HG03025 (cell line): Measurements from ENCODE around the gene RFX7.
"Not testable (repeated sequence)": the region's sequence is repeated elsewhere in the genome, so short reads cannot be mapped to it uniquely, and the experiment has no call there.

ENCODE experiments used
- ATAC-seq: cut with Tn5 transposase; IDR thresholded peaks from one replicate; pipeline ENCODE4 v1.9.1; 2021; ENCODE audit warnings: mild to moderate bottlenecking, moderate library complexity; ENCODE audit not compliant: unreplicated experiment, low FRiP score

RFX7 gene

DNA sequence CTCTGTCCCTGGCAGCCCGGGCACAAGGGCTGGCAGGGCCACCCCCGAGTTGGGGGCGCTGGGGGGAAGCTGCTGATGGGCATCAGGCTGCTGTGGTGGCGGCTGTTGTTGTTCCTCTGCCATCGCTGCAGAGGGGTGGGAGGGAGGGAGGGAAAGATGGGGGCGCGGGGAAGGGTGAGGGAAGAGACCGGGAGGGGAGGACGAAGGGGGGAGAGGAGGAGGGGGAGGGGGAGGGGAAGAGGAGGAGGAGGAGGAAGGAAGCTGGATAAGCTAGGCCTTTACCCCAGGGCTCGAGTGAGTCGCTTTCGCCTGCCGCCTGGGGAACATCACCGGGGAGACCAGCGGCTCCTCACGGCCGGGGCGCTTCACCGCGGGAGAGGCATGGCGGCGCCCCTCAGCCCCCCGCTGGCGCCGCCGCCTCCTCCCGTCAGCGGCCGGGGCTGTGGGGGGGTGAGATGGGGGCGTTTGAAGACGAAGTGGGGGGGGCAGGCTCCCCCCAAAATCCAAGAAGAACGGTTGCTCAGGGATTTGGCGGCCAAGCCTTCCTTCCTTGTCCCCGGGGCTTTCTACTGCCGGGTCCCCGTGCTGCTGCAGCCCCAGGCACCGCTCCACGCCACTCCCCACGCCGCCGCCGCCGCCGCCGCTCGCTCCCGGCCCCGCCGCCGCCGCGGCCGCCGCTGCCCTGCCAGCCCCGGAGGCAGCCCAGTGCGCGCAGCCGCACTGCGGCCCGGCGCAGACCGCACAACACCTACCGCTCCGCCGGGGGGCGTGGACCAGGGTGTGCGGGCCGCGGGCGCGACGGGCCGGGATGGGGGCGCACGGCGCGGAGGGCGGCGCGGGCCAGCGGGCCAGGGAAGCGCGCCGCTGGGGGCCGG is at the start of gene RFX7:
Gene RFX7, minus strand, starts transcription at position 717 of the 875 bp plus-strand sequence. Its CDS starts 594 bp downstream, at position 123.
- no peak for ATAC-seq

DNA sequence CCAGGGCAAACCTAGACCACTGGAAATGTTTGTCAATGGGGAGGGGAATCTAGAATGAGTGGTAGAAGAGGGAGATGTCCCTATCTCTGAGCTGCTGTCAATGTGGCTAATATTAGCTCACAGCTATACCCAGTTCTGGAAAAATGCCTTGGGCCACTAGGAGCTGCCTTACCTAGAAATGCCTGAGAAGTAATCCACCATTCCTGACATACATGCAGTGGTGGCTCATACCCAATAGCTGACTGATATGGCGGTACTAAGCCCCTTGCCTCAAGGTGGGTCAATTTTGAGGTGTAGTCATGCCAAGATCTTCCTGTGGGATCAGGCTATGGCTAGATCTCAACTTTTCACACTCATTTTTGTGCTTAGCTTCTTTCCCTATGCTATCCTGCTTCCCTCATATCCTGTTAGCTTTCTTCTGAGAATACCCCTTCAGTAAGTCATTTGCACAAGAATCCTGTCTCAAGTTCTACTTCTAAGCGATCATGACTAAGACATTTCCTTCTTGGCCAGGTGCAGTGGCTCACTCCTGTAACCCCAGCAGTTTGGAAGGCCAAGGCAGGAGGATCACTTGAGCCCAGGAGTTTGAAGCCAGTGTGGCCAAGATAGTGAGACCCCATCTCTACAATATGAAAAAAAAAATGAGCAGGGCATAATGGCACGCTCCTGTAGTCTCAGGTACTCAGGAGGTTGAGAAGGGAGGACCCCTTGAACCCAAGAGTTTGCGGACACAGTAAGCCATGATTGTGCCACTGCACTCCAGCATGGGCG is 49.1 kb upstream of the RFX7 start:
- ATAC-seq: no peak

DNA sequence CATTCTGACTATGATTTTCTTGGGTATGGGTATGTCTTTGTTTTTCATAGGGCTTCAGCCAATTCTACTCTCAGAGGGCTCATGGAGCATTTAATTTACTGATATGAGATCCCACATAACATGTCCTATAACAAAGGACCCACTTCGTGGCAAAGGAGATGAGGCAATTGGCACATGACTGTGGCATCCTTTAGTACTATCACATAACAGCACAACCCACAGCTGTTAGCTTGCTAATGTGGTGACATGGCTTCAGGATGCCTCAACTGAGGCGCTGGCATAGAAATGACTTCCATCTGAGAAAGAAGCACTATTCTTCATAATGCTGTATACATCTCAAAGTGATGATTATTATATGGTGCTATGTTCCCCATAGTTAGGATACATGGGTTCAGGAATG is 48.1 kb upstream of the RFX7 start:
- no peak for ATAC-seq

DNA sequence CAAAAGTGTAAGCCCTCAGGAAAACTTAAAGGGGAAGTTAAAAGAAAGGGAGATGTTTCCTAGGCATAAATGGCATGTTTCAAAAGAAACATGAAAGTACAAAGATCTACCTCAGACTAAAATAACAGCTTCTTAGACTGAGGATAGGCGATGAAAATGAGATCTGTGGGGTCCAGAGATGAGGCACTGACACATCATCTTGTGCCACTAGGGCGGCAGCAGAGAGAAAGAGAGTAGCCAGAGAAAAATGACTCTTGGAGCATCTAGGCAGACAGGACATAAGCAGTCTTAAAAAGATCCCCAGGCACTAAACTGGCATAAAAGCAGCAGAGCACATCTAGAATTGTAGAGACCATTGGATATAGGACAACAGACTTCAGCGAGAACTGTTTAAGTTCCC is 42.5 kb upstream of the RFX7 start:
- ATAC-seq: no peak

DNA sequence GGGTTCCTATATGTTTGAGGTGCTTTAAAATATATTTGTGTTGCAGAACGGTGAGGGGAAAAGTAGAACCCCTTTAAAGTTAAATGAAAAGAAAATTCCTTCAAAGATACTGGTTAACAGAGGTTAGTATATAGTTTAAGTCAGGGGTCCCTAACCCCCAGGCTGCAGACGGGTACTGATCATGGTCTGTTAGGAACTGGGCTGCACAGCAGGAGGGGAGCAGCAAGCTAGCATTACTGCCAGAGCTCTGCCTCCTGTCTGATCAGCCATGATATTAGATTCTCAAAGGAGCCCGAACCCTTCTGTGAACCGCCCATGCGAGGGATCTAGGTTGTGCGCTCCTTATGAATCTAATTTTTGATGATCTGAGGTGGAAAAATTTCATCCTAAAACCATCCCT is 37.5 kb upstream of the RFX7 start:
- ATAC-seq: no peak

DNA sequence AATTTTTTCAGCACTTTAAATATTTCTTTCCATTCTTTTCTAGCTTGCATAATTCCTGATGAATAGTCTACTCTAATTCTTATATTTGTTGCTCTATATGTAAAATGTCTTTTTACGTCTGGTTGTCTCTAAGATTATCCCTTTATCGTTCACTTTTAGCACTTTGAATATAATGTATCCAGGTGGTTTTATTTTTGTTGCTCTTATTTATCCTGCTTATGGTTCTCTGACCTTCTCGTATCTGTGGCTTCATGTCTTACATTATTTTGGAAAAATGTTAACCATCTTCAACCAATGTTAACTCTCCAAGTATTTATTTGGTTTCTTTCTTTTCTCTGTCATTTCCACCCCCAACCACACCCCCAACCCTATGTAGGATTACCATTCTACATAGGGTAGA is 30.0 kb upstream of the RFX7 start:
- ATAC-seq: no peak

DNA sequence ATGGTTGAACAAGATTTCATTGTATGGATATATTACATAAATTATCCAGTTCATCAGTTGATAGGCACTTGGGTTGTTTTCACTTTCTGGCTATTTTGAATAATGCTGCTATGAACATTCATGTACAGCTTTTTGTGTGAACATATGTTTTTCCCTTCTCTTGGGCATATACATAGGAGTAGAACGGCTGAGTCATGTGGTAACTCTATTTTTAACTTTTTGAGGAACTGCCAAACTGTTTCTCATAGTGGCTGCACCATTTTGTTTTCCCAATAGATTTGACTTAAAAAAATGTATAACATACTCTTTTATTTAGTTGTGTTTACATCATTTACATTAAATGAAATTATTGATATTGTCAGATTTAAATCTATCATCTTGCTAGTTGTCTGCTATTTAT is 28.8 kb upstream of the RFX7 start:
- no peak for ATAC-seq

DNA sequence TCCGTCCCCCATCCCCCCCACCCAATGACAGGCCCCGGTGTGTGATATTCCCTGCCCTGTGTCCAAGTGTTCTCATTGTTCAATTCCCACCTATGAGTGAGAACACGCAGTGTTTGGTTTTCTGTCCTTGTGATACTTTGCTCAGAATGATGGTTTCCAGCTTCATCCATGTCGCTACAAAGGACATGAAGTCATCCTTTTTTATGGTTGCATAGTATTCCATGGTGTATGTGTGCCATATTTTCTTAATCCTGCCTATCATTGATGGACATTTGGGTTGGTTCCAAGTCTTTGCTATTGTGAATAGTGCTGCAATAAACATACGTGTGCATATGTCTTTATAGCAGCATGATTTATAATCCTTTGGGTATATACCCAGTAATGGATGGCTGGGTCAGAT is 22.8 kb upstream of the RFX7 start:
- ATAC-seq: not testable (repeated sequence)

DNA sequence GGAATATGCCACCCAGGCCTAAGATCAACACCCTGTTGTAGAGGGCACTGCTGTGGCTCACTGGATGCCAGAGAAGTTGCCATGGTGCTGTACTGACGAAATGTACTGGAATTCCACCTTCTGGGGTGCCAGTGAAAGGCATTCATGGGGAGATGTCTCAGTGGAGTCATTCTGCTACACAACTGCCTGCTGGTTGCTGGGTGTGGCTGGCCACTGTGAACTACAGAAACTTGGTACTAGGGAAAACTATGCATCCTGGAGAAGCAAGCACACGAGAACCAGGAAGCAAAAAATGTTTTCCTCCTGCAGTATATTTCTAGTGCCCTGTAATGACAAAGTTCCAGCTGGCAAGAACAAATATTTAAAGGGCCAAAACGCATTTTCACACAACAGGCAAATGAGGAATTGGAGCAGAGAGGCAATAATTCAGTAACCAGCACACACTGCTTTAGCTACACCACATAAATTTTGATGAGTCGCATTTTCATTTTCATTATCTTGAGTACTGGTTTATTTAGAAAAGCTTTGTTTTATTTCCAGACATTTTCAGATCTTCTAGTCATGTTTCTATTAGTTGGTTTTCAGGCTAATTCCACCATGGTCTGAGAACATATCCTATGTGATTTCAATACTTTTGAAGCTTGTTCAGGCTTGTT is 18.3 kb upstream of the RFX7 start:
- no peak for ATAC-seq

DNA sequence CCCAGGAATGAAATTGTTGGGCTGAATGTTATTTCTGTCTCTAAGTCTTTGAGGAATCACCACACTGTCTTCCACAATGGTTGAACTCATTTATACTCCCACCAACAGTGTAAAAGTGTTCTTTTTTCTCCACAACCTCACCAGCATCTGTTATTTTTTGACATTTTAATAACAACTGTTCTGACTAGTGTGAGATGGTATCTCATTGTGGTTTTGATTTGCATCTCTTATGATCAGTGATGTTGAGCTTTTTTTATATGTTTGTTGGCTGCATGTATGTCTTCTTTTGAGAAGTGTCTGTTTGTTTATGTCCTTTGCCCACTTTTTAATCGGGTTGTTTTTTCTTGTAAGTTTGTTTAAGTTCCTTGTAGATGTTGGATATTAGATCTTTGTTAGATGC is 13.6 kb upstream of the RFX7 start:
- ATAC-seq: not testable (repeated sequence)

DNA sequence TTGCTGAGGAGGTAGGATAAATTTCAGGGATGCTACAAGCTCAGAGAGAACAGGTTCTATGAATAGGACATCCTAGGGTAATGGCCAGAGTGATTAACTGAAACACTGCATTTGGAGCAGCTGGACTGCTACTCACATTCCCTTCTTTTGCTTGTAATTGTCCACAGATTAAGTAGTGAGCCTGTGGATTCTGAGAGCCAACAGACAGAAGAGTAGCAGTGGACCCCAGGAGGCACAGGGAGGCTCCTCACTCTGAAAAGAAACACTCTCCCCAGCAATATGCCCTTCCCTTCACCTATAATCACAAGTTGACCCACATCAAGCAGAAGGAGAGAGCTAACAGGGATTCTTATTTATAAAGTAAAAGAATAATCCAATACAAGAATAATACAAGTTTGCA is 10.6 kb upstream of the RFX7 start:
- ATAC-seq: no peak

DNA sequence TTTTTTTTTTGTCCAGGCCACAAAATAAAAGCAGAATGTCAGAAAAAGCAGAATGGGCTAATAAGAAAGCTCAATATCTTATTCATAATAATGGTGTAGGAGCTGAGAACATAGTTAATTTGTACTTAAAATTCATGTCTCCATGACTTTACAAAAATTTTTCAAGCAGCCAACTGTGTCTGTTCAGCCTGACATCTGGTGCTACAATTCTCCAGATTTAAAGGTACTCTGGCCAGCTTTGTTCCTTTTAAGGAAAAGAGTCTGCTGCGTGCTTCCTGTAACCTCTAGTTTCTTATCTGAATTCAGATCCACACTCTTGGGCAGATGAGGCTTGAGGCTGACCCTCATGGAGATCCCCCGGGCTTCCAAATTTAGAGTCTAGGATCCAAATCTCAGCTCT is 8.7 kb upstream of the RFX7 start:
- ATAC-seq: no peak

DNA sequence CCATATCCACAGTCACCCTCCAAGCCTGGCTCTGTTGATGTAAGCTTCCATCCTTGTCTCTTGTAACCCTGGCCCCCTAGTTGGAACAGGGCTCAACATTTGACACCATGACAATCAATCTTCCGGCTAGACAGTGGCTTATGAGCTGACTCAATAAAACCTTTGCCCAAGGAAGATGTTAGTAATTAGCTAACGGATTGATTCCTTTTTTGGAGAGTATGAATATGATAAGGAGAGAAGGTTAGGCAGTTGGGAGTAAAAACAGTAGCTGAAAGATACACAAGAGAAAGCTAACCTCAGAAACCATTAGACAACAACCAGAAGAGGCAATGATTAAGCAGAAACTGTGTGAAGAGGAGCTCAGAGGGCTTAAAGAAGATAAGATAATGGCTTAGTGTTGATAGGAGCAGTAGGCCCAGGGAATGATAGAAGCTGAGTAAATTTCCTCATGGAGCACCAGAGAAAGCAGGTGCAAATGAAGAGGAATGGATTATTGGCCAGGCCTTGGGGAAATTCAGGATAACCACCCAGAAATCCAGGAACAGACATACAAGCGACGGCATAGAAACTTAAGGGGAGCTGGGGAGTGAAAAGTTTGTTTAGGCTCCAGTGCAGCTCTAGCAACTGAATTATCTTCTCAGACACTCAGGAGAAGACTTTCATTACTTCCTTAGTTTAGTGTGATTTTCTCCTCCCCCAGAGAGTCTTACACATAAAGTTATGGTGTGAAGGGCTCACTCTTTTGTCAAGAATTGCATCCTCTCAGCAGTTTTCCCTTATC is 7.8 kb upstream of the RFX7 start:
- ATAC-seq: no peak

DNA sequence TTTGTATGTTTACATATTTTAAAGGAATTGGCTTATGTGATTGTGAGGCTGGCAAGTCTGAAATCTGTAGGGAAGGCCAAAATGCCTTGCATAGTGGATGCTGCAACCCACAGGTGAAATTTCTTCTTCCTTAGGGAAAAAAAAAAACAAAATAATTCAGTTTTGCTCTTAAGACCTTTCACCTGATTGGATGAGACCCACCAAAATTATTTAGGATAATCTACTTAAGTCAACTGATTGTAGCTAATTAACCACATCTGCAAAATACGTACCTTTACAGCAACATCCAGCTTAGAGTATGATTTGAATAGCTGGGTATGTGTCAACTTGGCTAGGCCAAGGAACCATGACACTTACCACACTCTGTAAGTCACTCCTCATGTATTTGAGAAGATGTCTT is 6.9 kb upstream of the RFX7 start:
- ATAC-seq: no peak

DNA sequence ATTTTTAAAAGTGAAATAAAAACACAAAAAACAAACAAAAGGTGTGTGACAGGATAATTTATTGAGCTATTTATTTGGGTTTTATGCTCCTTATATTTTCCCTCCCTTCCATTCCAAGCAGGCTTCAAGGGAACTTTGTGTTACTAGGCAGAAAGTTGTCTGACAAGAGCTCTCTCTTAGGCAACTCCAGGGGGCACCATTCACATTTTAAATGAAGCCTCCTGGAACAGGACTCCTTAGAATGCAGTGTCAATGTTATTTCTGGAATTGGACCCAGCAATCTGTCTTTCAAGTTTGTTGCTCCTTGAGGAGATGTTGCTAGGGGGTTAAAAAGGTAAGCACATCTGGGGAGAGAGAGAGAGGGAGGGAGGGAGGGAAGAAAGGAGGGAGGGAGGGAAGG is 5.4 kb upstream of the RFX7 start:
- no peak for ATAC-seq

DNA sequence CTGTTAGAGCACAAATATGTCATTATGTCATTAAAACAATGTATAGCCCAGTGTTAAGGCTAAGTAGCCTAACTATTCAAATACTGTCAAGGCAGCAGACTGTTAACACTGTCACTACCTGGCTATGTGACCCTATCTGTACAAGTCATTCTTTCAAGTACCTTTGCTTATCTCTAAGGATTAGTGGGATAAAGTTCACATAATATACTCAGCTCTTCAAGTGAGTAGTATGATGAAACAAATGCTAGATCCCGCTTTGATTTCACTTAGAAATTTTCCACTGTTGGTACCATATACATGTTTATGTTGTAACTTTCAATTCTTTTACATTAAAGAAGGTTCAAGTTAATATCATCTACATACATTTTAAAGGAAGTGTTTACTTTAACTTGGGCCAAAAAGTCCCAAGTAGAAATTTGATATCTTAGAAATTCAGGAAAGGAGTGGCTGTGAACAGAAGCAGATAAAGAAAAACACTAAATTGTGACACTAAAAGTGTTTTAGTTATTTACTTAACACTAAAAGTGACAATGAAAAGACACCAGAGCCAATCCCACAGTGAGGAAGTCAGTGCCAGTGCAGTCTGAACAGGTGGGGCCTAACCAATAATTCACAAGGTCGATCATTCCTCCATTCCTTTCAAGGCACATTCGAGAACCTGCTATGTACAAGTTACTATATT is 4.8 kb upstream of the RFX7 start:
- no peak for ATAC-seq

DNA sequence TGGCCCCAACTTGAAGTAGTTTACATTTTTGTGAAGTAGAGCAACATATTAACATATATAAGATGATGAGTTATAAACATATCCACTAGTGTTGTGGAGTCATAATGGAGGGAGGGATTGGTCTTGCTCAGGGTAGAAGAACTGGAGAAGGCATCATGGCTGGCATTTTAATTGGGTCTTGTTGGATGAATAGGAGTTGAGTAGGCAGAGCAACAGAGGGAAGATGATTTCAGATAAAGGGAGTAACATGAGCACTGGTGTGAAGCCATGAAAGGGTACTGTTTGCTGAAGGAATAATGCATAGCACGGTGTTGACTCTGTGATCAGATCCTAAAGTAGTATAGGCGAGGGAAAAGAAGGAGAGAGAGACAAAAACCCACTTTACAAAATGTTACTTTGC is 3.6 kb upstream of the RFX7 start:
- no peak for ATAC-seq

DNA sequence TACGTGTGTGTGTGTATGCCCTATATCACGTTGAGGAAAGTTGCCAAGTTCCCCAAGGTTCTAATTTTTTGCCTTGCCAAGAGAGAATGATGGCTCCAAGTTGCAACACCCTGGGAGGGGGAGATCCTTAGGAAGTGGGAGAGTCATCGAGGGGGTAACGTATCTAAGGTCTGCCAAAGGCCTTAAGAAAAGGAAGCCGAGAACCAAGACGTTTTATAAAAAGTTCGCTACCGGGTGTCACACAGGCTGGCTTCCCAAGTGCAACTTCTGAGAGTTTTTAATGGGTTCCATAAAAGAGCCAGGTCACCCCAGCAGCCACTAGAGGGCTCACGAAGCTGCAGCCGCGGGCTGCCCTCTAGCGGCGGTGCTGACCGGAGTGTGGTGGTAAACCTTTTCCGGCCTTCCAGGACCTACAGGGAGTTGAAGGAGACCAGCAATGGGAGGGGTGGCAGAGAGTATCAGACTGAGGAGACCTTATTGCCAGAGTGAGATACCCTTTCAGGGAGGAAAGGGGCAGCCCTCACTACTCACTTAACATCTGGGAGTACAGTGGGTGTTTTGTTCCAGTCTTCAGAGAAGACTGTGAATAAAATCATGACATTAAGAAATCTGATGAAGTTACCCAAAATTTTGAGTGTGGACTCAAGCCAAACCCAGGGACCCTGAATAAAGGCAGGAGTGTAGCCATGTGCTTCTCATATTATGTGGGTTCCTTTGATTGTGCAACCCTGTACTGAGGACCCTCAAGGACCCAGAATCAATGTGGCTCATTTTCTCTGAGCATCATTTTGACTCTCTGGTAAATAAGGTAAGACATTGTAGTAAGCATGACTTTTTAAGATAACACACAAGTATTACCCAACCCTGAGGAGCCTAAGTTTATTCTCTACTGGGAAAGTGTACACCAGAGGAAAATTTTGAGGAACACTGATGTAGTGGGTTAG is 2.5 kb upstream of the RFX7 start:
- peak; percentile 56 for ATAC-seq
